ENCODE measurements around the gene NIP7. TPM values are rescaled to one million over a fixed set of nuclear protein-coding genes. Genes with fewer than 3 reads are reported as not detected.
"Not testable (repeated sequence)": the region's sequence is repeated elsewhere in the genome, so short reads cannot be mapped to it uniquely, and the experiment has no call there.

NIP7 gene
- total RNA-seq, 1 donor from 2014 or later, result 9.6 TPM

GRCh38 chr16:69330286-69331109 lies 9.1 kb upstream of the NIP7 start, which contains the start of gene PDF:
TSS of gene PDF (minus strand) at chr16:69330588. CDS start at chr16:69330570, 18 bp downstream.
- intact Hi-C loops (cut with DNase I), result no loop called here
- DNase-seq (ENCODE audit: missing footprints), result peak; percentile 97
- ATAC-seq, result peak; percentile 98

GRCh38 chr16:69334696-69335095 lies 4.9 kb upstream of the NIP7 start:
- intact Hi-C loops (cut with DNase I), result no loop called here
- DNase-seq (ENCODE audit: missing footprints) (no peak), ATAC-seq (no peak)

- ATAC-seq, result no peak
- intact Hi-C loops (cut with DNase I), result no loop called here
- DNase-seq (ENCODE audit: missing footprints), result peak; percentile 86
Measured at GRCh38 chr16:69338557-69339288, 849 bp upstream of the NIP7 start.

- no peak for DNase-seq (ENCODE audit: missing footprints)
- no peak for ATAC-seq
- intact Hi-C loops (cut with DNase I), result loop anchor here (5.0 kb wide), 1 partner anchor 42 kb away; no protein-coding TSS in a partner anchor
Measured at GRCh38 chr16:69340095-69340644, 598 bp downstream of the NIP7 start.

GRCh38 chr16:69344171-69344570 lies 4.6 kb downstream of the NIP7 start:
- DNase-seq (ENCODE audit: missing footprints) (no peak), ATAC-seq (no peak)
- intact Hi-C loops (cut with DNase I), result loop anchor here (5.0 kb wide), 1 partner anchor 38 kb away; no protein-coding TSS in a partner anchor

GRCh38 chr16:69345923-69346322 lies 6.4 kb downstream of the NIP7 start:
- DNase-seq (ENCODE audit: missing footprints), result no peak
- no peak for ATAC-seq
- intact Hi-C loops (cut with DNase I), result no loop called here

- intact Hi-C loops (cut with DNase I), result no loop called here
- DNase-seq (ENCODE audit: missing footprints) (no peak), ATAC-seq (no peak)
Measured at GRCh38 chr16:69346683-69347082, 7.1 kb downstream of the NIP7 start.

- no peak for DNase-seq (ENCODE audit: missing footprints)
- no peak for ATAC-seq
- intact Hi-C loops (cut with DNase I), result no loop called here
Measured at GRCh38 chr16:69348222-69348621, 8.7 kb downstream of the NIP7 start.

GRCh38 chr16:69349536-69349935 lies 10.0 kb downstream of the NIP7 start:
- ATAC-seq (no peak), DNase-seq (ENCODE audit: missing footprints) (no peak)
- intact Hi-C loops (cut with DNase I), result no loop called here

- DNase-seq (ENCODE audit: missing footprints) (no peak), ATAC-seq (no peak)
- intact Hi-C loops (cut with DNase I), result no loop called here
Measured at GRCh38 chr16:69350536-69351133, 11.1 kb downstream of the NIP7 start.

GRCh38 chr16:69351309-69352027 lies 11.9 kb downstream of the NIP7 start, which contains the start of gene TMED6:
TSS of gene TMED6 (minus strand) at chr16:69351786. CDS start at chr16:69351753, 33 bp downstream.
- DNase-seq (ENCODE audit: missing footprints), result no peak
- no peak for ATAC-seq
- intact Hi-C loops (cut with DNase I), result no loop called here

- DNase-seq (ENCODE audit: missing footprints); ATAC-seq; intact Hi-C loops (cut with DNase I): not testable (repeated sequence)
Measured at GRCh38 chr16:69360070-69360469, 20.5 kb downstream of the NIP7 start.

- ATAC-seq (no peak), DNase-seq (ENCODE audit: missing footprints) (no peak)
- intact Hi-C loops (cut with DNase I), result no loop called here
Measured at GRCh38 chr16:69363281-69363717, 23.7 kb downstream of the NIP7 start.

- DNase-seq (ENCODE audit: missing footprints) (no peak), ATAC-seq (no peak)
- intact Hi-C loops (cut with DNase I), result no loop called here
Measured at GRCh38 chr16:69364088-69364487, 24.5 kb downstream of the NIP7 start.

- intact Hi-C loops (cut with DNase I), result no loop called here
Measured at GRCh38 chr16:69365901-69366300, 26.3 kb downstream of the NIP7 start.

GRCh38 chr16:69366431-69366830 lies 26.9 kb downstream of the NIP7 start:
- ATAC-seq, result no peak
- DNase-seq (ENCODE audit: missing footprints), result no peak
- intact Hi-C loops (cut with DNase I), result no loop called here

More at GRCh38 chr16:69365901-69366300, 26.3 kb downstream of the NIP7 start:
- no peak for ATAC-seq
- no peak for DNase-seq (ENCODE audit: missing footprints)

- intact Hi-C loops (cut with DNase I), result no loop called here
- ATAC-seq (no peak), DNase-seq (ENCODE audit: missing footprints) (no peak)
Measured at GRCh38 chr16:69367980-69368379, 28.4 kb downstream of the NIP7 start.

- intact Hi-C loops (cut with DNase I), result no loop called here
- ATAC-seq (no peak), DNase-seq (ENCODE audit: missing footprints) (no peak)
Measured at GRCh38 chr16:69368866-69369265, 29.3 kb downstream of the NIP7 start.
